ENCODE measurements around the gene MSI2. TPM values are rescaled to one million over a fixed set of nuclear protein-coding genes. Genes with fewer than 3 reads are reported as not detected.
"Not testable (repeated sequence)": the region's sequence is repeated elsewhere in the genome, so short reads cannot be mapped to it uniquely, and the experiment has no call there.

Gene MSI2
- total and polyA plus RNA-seq, 12 donors = 32.6 to 411 (median 148) TPM

- intact Hi-C loops (cut with DNase I) = no loop called here
- no peak overlapping the region for H3K4me3 ChIP-seq
- H3K9me3 ChIP-seq (replicated peaks in 1 of 3) = no peaks in the 10 kb centered on the region
- H3K4me1 ChIP-seq (replicated peaks in 1 of 2) = peaks cover 0 to 7% of the 10 kb centered on the region in 2 donors
- no peak for TF ChIP-seq CTCF (IDR thresholded peaks at IDR 0.05)
- no peak for TF ChIP-seq POLR2A (IDR thresholded peaks at IDR 0.05)
- H3K27ac ChIP-seq = no peak overlapping the region
- H3K27me3 ChIP-seq = no peaks in the 10 kb centered on the region
- H3K36me3 ChIP-seq (replicated peaks in 1 of 2) = peaks cover 0 to 3% of the 10 kb centered on the region in 2 donors
- peak in 3 of 7 donors; percentile 6 to 47 (median 6) for DNase-seq
- 92 to 95% (median 93%) methylated on average over 13 of the region's 13 CpGs for WGBS, 4 donors
Observed at GRCh38 chr17:57615836-57616757, 359.8 kb downstream of the MSI2 start.

- TF ChIP-seq POLR2A (IDR thresholded peaks at IDR 0.05) (no peak), CTCF (IDR thresholded peaks at IDR 0.05) (no peak)
- Histone ChIP-seq H3K27ac (no peak overlapping the region), H3K4me1 (replicated peaks in 1 of 2) (peaks cover 0 to 7% of the 10 kb centered on the region in 2 donors), H3K9me3 (replicated peaks in 1 of 3) (no peaks in the 10 kb centered on the region), H3K4me3 (no peak overlapping the region), H3K27me3 (no peaks in the 10 kb centered on the region), H3K36me3 (replicated peaks in 1 of 2) (peaks cover 0 to 3% of the 10 kb centered on the region in 2 donors)
- intact Hi-C loops (cut with DNase I) = no loop called here
- DNase-seq = no peak
Observed at GRCh38 chr17:57617218-57617617, 360.9 kb downstream of the MSI2 start.

- Histone ChIP-seq H3K4me1 (replicated peaks in 1 of 2) (peaks cover 3 to 12% of the 10 kb centered on the region in 2 donors), H3K36me3 (replicated peaks in 1 of 2) (peaks cover 0 to 3% of the 10 kb centered on the region in 2 donors), H3K4me3 (no peak overlapping the region), H3K27me3 (no peaks in the 10 kb centered on the region), H3K27ac (peak overlapping the region in 3 of 5 donors; percentile 17 to 77 (median 72)), H3K9me3 (replicated peaks in 1 of 3) (no peaks in the 10 kb centered on the region)
- intact Hi-C loops (cut with DNase I) = no loop called here
- peak; percentile 61 to 80 (median 75) for DNase-seq
- WGBS, 4 donors = 61 to 87% (median 65%) methylated on average over 15 to 19 of the region's 19 CpGs
- TF ChIP-seq CTCF (IDR thresholded peaks at IDR 0.05) = no peak
- TF ChIP-seq POLR2A (IDR thresholded peaks at IDR 0.05) = no peak
Observed at GRCh38 chr17:57619061-57619937, 363.0 kb downstream of the MSI2 start.

- intact Hi-C loops (cut with DNase I) = no loop called here
- DNase-seq = peak in 1 of 7 donors; percentile 8
- H3K9me3 ChIP-seq (replicated peaks in 1 of 3) = no peaks in the 10 kb centered on the region
- peak overlapping the region in 1 of 5 donors; percentile 77 for H3K27ac ChIP-seq
- H3K4me3 ChIP-seq = no peak overlapping the region
- no peaks in the 10 kb centered on the region for H3K27me3 ChIP-seq
- TF ChIP-seq POLR2A (IDR thresholded peaks at IDR 0.05) (no peak), CTCF (IDR thresholded peaks at IDR 0.05) (no peak)
- peaks cover 0 to 3% of the 10 kb centered on the region in 2 donors for H3K36me3 ChIP-seq (replicated peaks in 1 of 2)
- H3K4me1 ChIP-seq (replicated peaks in 1 of 2) = peaks cover 3 to 16% of the 10 kb centered on the region in 2 donors
- WGBS, 4 donors = 93 to 100% (median 96%) methylated on average over 2 of the region's 2 CpGs
Observed at GRCh38 chr17:57620576-57620975, 364.3 kb downstream of the MSI2 start.

- H3K4me1 ChIP-seq (replicated peaks in 1 of 2) = peaks cover 3 to 16% of the 10 kb centered on the region in 2 donors
- peak in 1 of 7 donors; percentile 5 for DNase-seq
- 95 to 99% (median 97%) methylated on average over 6 of the region's 6 CpGs for WGBS, 4 donors
- H3K36me3 ChIP-seq (replicated peaks in 1 of 2); intact Hi-C loops (cut with DNase I); H3K4me3 ChIP-seq; H3K27me3 ChIP-seq; H3K9me3 ChIP-seq (replicated peaks in 1 of 3): not testable (repeated sequence)
- H3K27ac ChIP-seq = peak overlapping the region in 1 of 5 donors; percentile 71
Observed at GRCh38 chr17:57621791-57622190, 365.5 kb downstream of the MSI2 start.

Data from adrenal gland (tissue), 12 donors.